B cell (primary cell): ENCODE results near the gene RASGEF1B. TPM values are rescaled to one million over a fixed set of nuclear protein-coding genes. Genes with fewer than 3 reads are reported as not detected.

Experiments used
- ATAC-seq: fragments of 200-7000 bp; cut with Tn5 transposase; one replicate; pipeline ENCODE4 v1.10.0; 2021; ENCODE audit warnings: low read depth, mild to moderate bottlenecking, moderate number of reproducible peaks, moderate library complexity
- CTCF ChIA-PET: fragments of 350-600 bp; sonication (Branson Sonifier 250); formaldehyde crosslinking; loops from one replicate; lab custom pipeline; 2021; ENCODE audit warnings: antibody characterized with exemption, inconsistent platforms; lab: Charles Lee
- POLR2A ChIA-PET: fragments of 350-600 bp; sonication (Branson Sonifier 250); formaldehyde crosslinking; loops from one replicate; lab custom pipeline; 2021; ENCODE audit warnings: antibody characterized with exemption; lab: Charles Lee
- DNase-seq: peaks from one replicate; pipeline ENCODE4 v3.0.0; 2013
- H2AFZ ChIP-seq: 2 replicates; pipeline ENCODE4 v1.6.1; 2012; ENCODE audit warnings: mild to moderate bottlenecking, low read depth, low read length; ENCODE audit not compliant: insufficient read depth, poor library complexity, severe bottlenecking
- H3K27ac ChIP-seq, 2 donors: 1 replicate in 1 of 2; 2 replicates in 1 of 2; pipeline ENCODE4 v1.5.1; 2012 to 2013; ENCODE audit warnings: low read length in 2 of 2, mild to moderate bottlenecking in 2 of 2, moderate library complexity in 1 of 2
- H3K27me3 ChIP-seq, 4 experiments: fragments of 200-600 bp in 1 of 4; sonication (generic) in 1 of 4; replicated peaks in 1 of 4; 1 replicate in 2 of 4; 2 replicates in 2 of 4; pipeline versions ENCODE4 v1.6.1 to v1.7.0; 2013 to 2016; ENCODE audit warnings: low read length in 3 of 4, mild to moderate bottlenecking in 2 of 4, mixed read lengths in 1 of 4, moderate library complexity in 1 of 4; ENCODE audit not compliant: insufficient read depth in 4 of 4, control insufficient read depth in 3 of 4; ENCODE audit errors: control extremely low read depth in 1 of 4
- H3K36me3 ChIP-seq, 2 experiments: replicated peaks in 1 of 2; 1 replicate in 1 of 2; 2 replicates in 1 of 2; pipeline versions ENCODE4 v1.6.1 to v1.7.1; 2013; ENCODE audit warnings: low read length in 1 of 2; ENCODE audit not compliant: insufficient read depth in 2 of 2, control insufficient read depth in 1 of 2; ENCODE audit errors: control extremely low read depth in 1 of 2, extremely low read depth in 1 of 2
- H3K4me1 ChIP-seq, 2 donors: fragments of 200-600 bp in 1 of 2; sonication (generic) in 1 of 2; 1 replicate in 1 of 2; 2 replicates in 1 of 2; pipeline versions ENCODE4 v1.5.1 to v1.6.1; 2013 to 2017; ENCODE audit warnings: low read length in 2 of 2; ENCODE audit not compliant: control insufficient read depth in 2 of 2, insufficient read depth in 2 of 2
- H3K4me2 ChIP-seq: replicated peaks from 2 replicates; pipeline ENCODE3; 2012; ENCODE audit warnings: mild to moderate bottlenecking, low read depth, low read length; ENCODE audit not compliant: poor library complexity, severe bottlenecking
- H3K4me3 ChIP-seq, 5 experiments: fragments of 200-600 bp in 1 of 5; sonication (generic) in 1 of 5; 1 replicate in 3 of 5; 2 replicates in 2 of 5; pipeline versions ENCODE4 v1.5.1 to v1.7.0; 2011 to 2016; ENCODE audit warnings: low read length in 4 of 5, mild to moderate bottlenecking in 4 of 5, low read depth in 2 of 5, control low read depth in 1 of 5, moderate library complexity in 1 of 5; ENCODE audit not compliant: insufficient read depth in 1 of 5; ENCODE audit errors: control extremely low read depth in 1 of 5, extremely low read depth in 1 of 5
- H3K79me2 ChIP-seq: fragments of 200-600 bp; sonication (generic); one replicate; pipeline ENCODE4 v1.6.0; 2016; ENCODE audit warnings: low read length; ENCODE audit not compliant: control insufficient read depth, insufficient read depth
- H3K9ac ChIP-seq: fragments of 200-600 bp; sonication (generic); 2 replicates; pipeline ENCODE4 v1.6.1; 2017; ENCODE audit warnings: mild to moderate bottlenecking, low read length, moderate library complexity
- H3K9me3 ChIP-seq, 3 donors: one replicate each; pipeline versions ENCODE4 v1.6.1 to v1.7.1; 2013; ENCODE audit warnings: low read length in 2 of 3; ENCODE audit not compliant: control insufficient read depth in 2 of 3, insufficient read depth in 1 of 3; ENCODE audit errors: control extremely low read depth in 1 of 3
- H4K20me1 ChIP-seq: 2 replicates; pipeline ENCODE4 v1.6.0; 2012; ENCODE audit warnings: mild to moderate bottlenecking, low read length; ENCODE audit not compliant: insufficient read depth, control insufficient read depth, poor library complexity, severe bottlenecking
- H3K27ac Mint-ChIP-seq: one replicate; pipeline ENCODE4 v1.8.0; 2021; ENCODE audit warnings: mixed read lengths
- H3K27me3 Mint-ChIP-seq: one replicate; pipeline ENCODE4 v1.8.0; 2021; ENCODE audit warnings: mixed read lengths
- H3K4me1 Mint-ChIP-seq: one replicate; pipeline ENCODE4 v1.8.0; 2021; ENCODE audit warnings: mixed read lengths
- H3K4me3 Mint-ChIP-seq: one replicate; pipeline ENCODE4 v1.8.0; 2021; ENCODE audit warnings: mixed read lengths
- H3K9me3 Mint-ChIP-seq: one replicate; pipeline ENCODE4 v1.8.0; 2022; ENCODE audit warnings: mixed read lengths; ENCODE audit not compliant: insufficient read depth
- CTCF ChIP-seq: fragments of 200-600 bp; IDR thresholded peaks from one replicate; pipeline ENCODE4 v1.8.0; 2022; ENCODE audit warnings: antibody characterized with exemption, mild to moderate bottlenecking
- EZH2 ChIP-seq: IDR thresholded peaks from 2 replicates; pipeline ENCODE4 v1.6.1; 2012; ENCODE audit warnings: borderline replicate concordance, low read depth, mild to moderate bottlenecking, moderate library complexity, low read length; ENCODE audit not compliant: insufficient read depth, poor library complexity, severe bottlenecking
- WGBS: methylation state at CpG from one replicate; pipeline ENCODE4 v1.1.5; 2013; ENCODE audit warnings: missing lambda C conversion rate; ENCODE audit not compliant: insufficient coverage; 5-methylcytosine and 5-hydroxymethylcytosine counted together
- intact Hi-C: fragments of 100-400 bp; cut with micrococcal nuclease; formaldehyde crosslinking; loops from one replicate; pipeline ENCODE4 v1.10.0; 2022
- polyA plus RNA-seq: library from polyadenylated mRNA; depleted of rRNA; stranded (reverse); fragments of >200 nt; gene quantifications from 2 replicates; pipeline ENCODE4 v1.2.3, GENCODE V29; 2012
- total RNA-seq, 2 donors: library from RNA; stranded (reverse); fragments of 120-200 nt in 1 of 2; gene quantifications; 1 replicate in 1 of 2; 2 replicates in 1 of 2; pipeline versions ENCODE4 v1.2.3 to v1.2.4, GENCODE V29; 2013 to 2022

RASGEF1B gene
- total and polyA plus RNA-seq, 2 donors (not counting 1 experiment from before 2014, with no cell fraction given) = 20.4 to 130 TPM

- Histone ChIP-seq H3K9me3 (no peaks in the 10 kb centered on the region), H3K27me3 (no peaks in the 10 kb centered on the region), H3K4me1 (peaks cover 51 to 76% of the 10 kb centered on the region in 2 donors), H3K36me3 (no peaks in the 10 kb centered on the region), H3K79me2 (no peaks in the 10 kb centered on the region), H3K4me3 (no peak overlapping the region), H3K9ac (no peak overlapping the region), H3K4me2 (no peak overlapping the region), H4K20me1 (no peaks in the 10 kb centered on the region), H3K27ac (no peak overlapping the region), H2AFZ (no peak overlapping the region)
- Mint-ChIP-seq H3K9me3 (no peaks in the 10 kb centered on the region), H3K27ac (peak overlapping the region; percentile 22), H3K27me3 (no peaks in the 10 kb centered on the region), H3K4me1 (peaks cover 84% of the 10 kb centered on the region), H3K4me3 (no peak overlapping the region)
- DNase-seq (no peak), ATAC-seq (no peak)
- POLR2A ChIA-PET = interaction anchor here (0.7 to 1.1 kb wide), 2 partner anchors 35 to 36 kb away, joined by 4 to 8 read pairs; partner anchors contain the start of gene RASGEF1B
- CTCF ChIA-PET = interaction anchor here (3.5 kb wide), 1 partner anchor 35 kb away, joined by 21 read pairs; the partner anchor contains the start of gene RASGEF1B
- TF ChIP-seq CTCF = no peak
- TF ChIP-seq EZH2 = no peak
- 100% methylated on average over 1 of the region's 1 CpG for WGBS
- intact Hi-C loops = loop anchor here (2.0 to 5.0 kb wide), 3 partner anchors 13 to 100 kb away; partner anchors contain the start of gene RASGEF1B
Observed at GRCh38 chr4:81507530-81507929, 35.8 kb upstream of the RASGEF1B start.

- H3K9me3 Mint-ChIP-seq = no peaks in the 10 kb centered on the region
- H3K4me3 Mint-ChIP-seq = no peak overlapping the region
Observed at GRCh38 chr4:81506731-81507130, 35.0 kb upstream of the RASGEF1B start.

More at GRCh38 chr4:81506731-81507130, 35.0 kb upstream of the RASGEF1B start:
- TF ChIP-seq EZH2 (no peak), CTCF (no peak)
- ChIA-PET CTCF (interaction anchor here (1.1 to 3.5 kb wide), 2 partner anchors 14 to 34 kb away, joined by 3 to 21 read pairs; partner anchors contain the start of gene RASGEF1B), POLR2A (no interaction called here)
- Mint-ChIP-seq H3K27ac (peak overlapping the region; percentile 47), H3K27me3 (no peaks in the 10 kb centered on the region), H3K4me1 (peaks cover 82% of the 10 kb centered on the region)
- 80% methylated on average over 1 of the region's 2 CpGs for WGBS
- Histone ChIP-seq H4K20me1 (no peaks in the 10 kb centered on the region), H3K4me1 (peaks cover 52 to 71% of the 10 kb centered on the region in 2 donors), H3K79me2 (no peaks in the 10 kb centered on the region), H3K9me3 (no peaks in the 10 kb centered on the region), H3K9ac (no peak overlapping the region), H3K36me3 (no peaks in the 10 kb centered on the region), H3K4me3 (no peak overlapping the region), H3K27ac (no peak overlapping the region), H2AFZ (peak overlapping the region; percentile 17), H3K27me3 (no peaks in the 10 kb centered on the region), H3K4me2 (peak overlapping the region; percentile 75)
- intact Hi-C loops = loop anchor here (2.0 to 5.0 kb wide), 3 partner anchors 14 to 101 kb away; partner anchors contain the start of gene RASGEF1B
- no peak for ATAC-seq
- peak; percentile 43 for DNase-seq
